Measurements from ENCODE around the gene FARP1.

FARP1 gene

GRCh38 chr13:98195054-98195791, 52.3 kb downstream of the FARP1 start:
- no peak for DNase-seq (ENCODE audit: extremely low spot score)
- ChIA-PET CTCF (no interaction called here), POLR2A (no interaction called here)
- no peak for TF ChIP-seq CTCF (IDR thresholded peaks at IDR 0.05; ENCODE audit: control extremely low read depth, extremely low read depth, low read depth, missing control alignments)

DNA sequence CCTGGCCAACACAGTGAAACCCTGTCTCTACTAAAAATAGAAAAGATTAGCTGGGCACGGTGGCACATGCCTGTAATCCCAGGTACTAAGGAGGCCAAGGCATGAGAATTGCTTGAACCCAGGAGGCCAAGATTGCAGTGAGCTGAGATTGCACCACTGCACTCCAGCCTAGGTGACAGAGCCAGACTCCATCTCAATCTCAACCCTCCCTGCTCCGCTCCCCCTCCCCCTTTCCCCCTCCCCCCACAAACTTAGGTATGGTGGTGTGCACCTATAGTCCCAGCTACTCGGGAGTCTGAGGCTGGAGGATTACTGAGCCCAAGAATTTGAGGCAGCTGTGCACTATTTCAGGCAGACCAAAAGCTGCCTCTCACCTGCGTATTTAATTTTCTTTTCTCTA, 55.8 kb downstream of the FARP1 start:
- CTCF ChIA-PET = no interaction called here
- POLR2A ChIA-PET = no interaction called here
- DNase-seq (ENCODE audit: extremely low spot score) = no peak
- TF ChIP-seq CTCF (IDR thresholded peaks at IDR 0.05; ENCODE audit: control extremely low read depth, extremely low read depth, low read depth, missing control alignments) = no peak

- TF ChIP-seq CTCF (IDR thresholded peaks at IDR 0.05; ENCODE audit: control extremely low read depth, extremely low read depth, low read depth, missing control alignments) = no peak
- POLR2A ChIA-PET = no interaction called here
- CTCF ChIA-PET = no interaction called here
- no peak for DNase-seq (ENCODE audit: extremely low spot score)
These were observed 56.6 kb downstream of the FARP1 start for GRCh38 chr13:98199480-98199879.

DNA sequence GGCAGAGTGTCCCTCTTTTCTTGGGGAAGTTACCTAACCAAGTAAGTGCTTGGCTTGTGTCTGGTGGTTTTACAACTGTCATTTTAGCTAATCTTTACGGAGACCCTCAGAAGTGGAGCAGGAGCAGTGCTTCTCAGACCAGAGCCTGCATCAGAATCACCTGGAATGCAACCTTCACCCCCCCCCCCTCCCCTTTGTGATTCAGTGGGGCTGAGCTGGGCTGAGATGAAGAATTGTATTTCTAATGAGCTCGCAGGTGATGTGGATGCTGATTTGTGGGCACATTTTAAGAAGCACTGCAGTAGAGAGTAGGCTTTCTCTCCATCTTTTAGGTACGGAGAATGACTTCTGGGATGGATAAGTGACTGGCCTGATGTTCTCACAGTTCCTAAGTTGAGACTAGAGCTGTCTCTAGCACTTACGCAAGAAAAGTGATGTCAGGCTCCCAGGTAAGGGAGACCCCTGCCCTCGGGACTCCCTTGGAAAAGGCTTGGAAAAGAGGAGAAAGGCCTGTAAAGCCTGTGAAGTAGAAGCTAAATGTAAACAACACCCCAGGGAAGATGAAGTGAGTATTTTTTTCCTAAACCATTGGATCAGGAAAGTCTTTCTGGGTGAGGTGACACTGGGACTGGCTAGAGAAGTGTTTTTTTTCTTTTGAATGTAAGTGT, 57.5 kb downstream of the FARP1 start:
- TF ChIP-seq CTCF (IDR thresholded peaks at IDR 0.05; ENCODE audit: control extremely low read depth, extremely low read depth, low read depth, missing control alignments) = no peak
- DNase-seq (ENCODE audit: extremely low spot score) = no peak
- POLR2A ChIA-PET = no interaction called here
- CTCF ChIA-PET = no interaction called here

DNA sequence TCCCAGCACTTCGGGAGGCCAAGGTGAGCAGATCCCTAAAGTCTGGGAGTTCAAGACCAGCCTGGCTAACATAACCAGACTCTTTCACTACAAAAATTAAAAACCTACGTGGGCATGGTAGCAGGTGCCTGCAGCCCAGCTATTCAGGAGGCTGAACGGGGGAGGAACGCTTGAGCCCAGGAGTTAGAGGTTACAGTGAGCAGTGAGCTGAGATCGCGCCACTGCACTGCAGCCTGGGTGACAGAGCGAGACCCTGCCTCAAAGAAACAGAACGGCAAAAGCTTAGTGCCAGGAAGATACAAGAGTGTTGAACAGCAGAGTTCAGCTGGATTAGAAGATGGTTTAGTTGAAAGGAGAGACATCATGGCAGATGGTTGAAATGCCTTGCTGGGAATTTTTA, 58.3 kb downstream of the FARP1 start:
- DNase-seq (ENCODE audit: extremely low spot score) = no peak
- CTCF ChIA-PET = no interaction called here
- POLR2A ChIA-PET = no interaction called here
- TF ChIP-seq CTCF (IDR thresholded peaks at IDR 0.05; ENCODE audit: control extremely low read depth, extremely low read depth, low read depth, missing control alignments) = no peak

DNA sequence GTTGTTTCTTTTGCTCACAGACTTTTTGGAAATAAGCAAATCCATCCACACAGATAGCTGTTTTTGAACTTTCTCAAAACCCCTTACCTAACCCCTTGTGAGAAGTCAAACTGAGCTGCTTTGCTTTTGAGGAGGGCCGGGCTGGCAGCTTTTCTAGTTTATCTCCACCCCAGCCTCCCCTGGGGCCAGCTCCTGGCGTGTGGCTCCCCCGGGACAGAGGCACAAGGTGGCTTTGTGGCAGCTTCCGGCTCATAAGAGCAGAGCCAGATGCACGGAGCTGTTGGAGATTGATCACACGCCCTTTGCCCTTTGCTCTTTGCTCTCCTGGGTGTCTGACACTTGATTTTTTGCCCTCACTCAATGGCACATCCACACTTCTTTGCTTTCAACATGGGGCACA, 59.1 kb downstream of the FARP1 start:
- no peak for TF ChIP-seq CTCF (IDR thresholded peaks at IDR 0.05; ENCODE audit: control extremely low read depth, extremely low read depth, low read depth, missing control alignments)
- ChIA-PET POLR2A (no interaction called here), CTCF (interaction anchor here (0.6 kb wide), 1 partner anchor 9 kb away, joined by 3 read pairs; no protein-coding TSS in a partner anchor)
- DNase-seq (ENCODE audit: extremely low spot score) = no peak
